K562 (cell line): ENCODE measurements around the gene CD82. TPM values are rescaled to one million over a fixed set of nuclear protein-coding genes. Genes with fewer than 3 reads are reported as not detected.

Experiments
- ARNT ChIP-seq, 2 experiments: fragments of 450-650 bp; IDR thresholded peaks; 2 replicates each; pipeline ENCODE4 v1.6.1; 2016; ENCODE audit warnings: mild to moderate bottlenecking in 1 of 2
- GATA2 ChIP-seq: sonication (generic); formaldehyde crosslinking; IDR thresholded peaks from 2 replicates; pipeline ENCODE4 v1.4.0; 2020; ENCODE audit warnings: mild to moderate bottlenecking, missing genetic modification reagents
- GATAD2B ChIP-seq: fragments of 450-650 bp; IDR thresholded peaks from 2 replicates; pipeline ENCODE4 v1.6.1; 2017; ENCODE audit warnings: mild to moderate bottlenecking, borderline replicate concordance
- HIVEP1 ChIP-seq: fragments of 250-450 bp; sonication (Bioruptor Pico); IDR thresholded peaks from 2 replicates; pipeline ENCODE4 v1.4.0; 2020; ENCODE audit warnings: mild to moderate bottlenecking
- HLTF ChIP-seq: fragments of 450-650 bp; IDR thresholded peaks from 2 replicates; pipeline ENCODE4 v1.6.1; 2016
- LEF1 ChIP-seq: fragments of 450-650 bp; IDR thresholded peaks from 2 replicates; pipeline ENCODE4 v1.6.1; 2016; ENCODE audit warnings: mild to moderate bottlenecking
- PCBP2 ChIP-seq: fragments of 200-400 bp; formaldehyde crosslinking; IDR thresholded peaks from 2 replicates; pipeline ENCODE4 v1.6.1; 2018; ENCODE audit warnings: low read length, low read depth, mild to moderate bottlenecking, moderate library complexity; ENCODE audit not compliant: poor library complexity, severe bottlenecking
- SIN3A ChIP-seq, 2 experiments: fragments of 150-350 bp in 1 of 2; IDR thresholded peaks; 2 replicates each; pipeline ENCODE4 v1.6.1; 2011 to 2016; ENCODE audit warnings: borderline replicate concordance in 2 of 2, low read depth in 2 of 2, low read length in 2 of 2, mild to moderate bottlenecking in 2 of 2, moderate library complexity in 2 of 2; ENCODE audit not compliant: control insufficient read depth in 1 of 2
- TAF15 ChIP-seq: fragments of 200-400 bp; formaldehyde crosslinking; IDR thresholded peaks from 2 replicates; pipeline ENCODE4 v1.6.1; 2017; ENCODE audit warnings: mild to moderate bottlenecking, low read depth, low read length, moderate library complexity
- TOE1 ChIP-seq, 2 experiments: fragments of 450-650 bp in 1 of 2; sonication (generic) in 1 of 2; formaldehyde crosslinking in 1 of 2; IDR thresholded peaks; 2 replicates each; pipeline versions ENCODE4 v1.7.1 to v1.8.0; 2016 to 2022; ENCODE audit warnings: borderline replicate concordance in 2 of 2, mild to moderate bottlenecking in 2 of 2, antibody characterized with exemption in 1 of 2, inconsistent platforms in 1 of 2, low read depth in 1 of 2, missing genetic modification reagents in 1 of 2, moderate library complexity in 1 of 2
- ZNF121 ChIP-seq: sonication (generic); formaldehyde crosslinking; conservative IDR thresholded peaks from 2 replicates; pipeline ENCODE4 v1.8.0; 2022; ENCODE audit warnings: missing genetic modification reagents
- ZNF133 ChIP-seq: fragments of 250-450 bp; sonication (Bioruptor Pico); IDR thresholded peaks from 2 replicates; pipeline ENCODE4 v1.4.0; 2020; ENCODE audit warnings: mild to moderate bottlenecking
- ZNF644 ChIP-seq: fragments of 200-800 bp; sonication (Bioruptor generic); IDR thresholded peaks from 2 replicates; pipeline ENCODE4 v1.6.1; 2016; ENCODE audit warnings: low read depth, missing genetic modification characterization, missing compliant biosample characterization
- ZNF668 ChIP-seq: fragments of 250-450 bp; sonication (Bioruptor Pico); IDR thresholded peaks from 2 replicates; pipeline ENCODE4 v1.8.0; 2022; ENCODE audit warnings: mild to moderate bottlenecking, inconsistent platforms
- polyA plus RNA-seq, 8 experiments: library from polyadenylated mRNA; depleted of rRNA in 4 of 8; stranded (reverse) in 5 of 8; unstranded in 3 of 8; fragments of >200 nt; fragmentation: Nextera tagmentation in 2 of 8; fragmentation: Illumina TruSeq in 1 of 8; extraction: Ambion mirVana in 2 of 8; extraction: Trizol in 1 of 8; gene quantifications; 2 replicates each; pipeline versions ENCODE4 v1.2.1 to v1.2.3, GENCODE V29; 2011 to 2014; ENCODE audit warnings: inconsistent platforms in 1 of 8, missing spikeins in 1 of 8
- total RNA-seq, 7 experiments: library from RNA; depleted of rRNA in 6 of 7; stranded (reverse); fragments of >200 nt in 6 of 7; fragmentation: Illumina TruSeq in 2 of 7; extraction: Trizol in 2 of 7; gene quantifications; 2 replicates each; pipeline versions ENCODE4 v1.2.1 to v1.2.3, GENCODE V29; 2011 to 2021; ENCODE audit warnings: low replicate concordance in 1 of 7
- TF ChIP-seq, protein P1 (sequence below), 3 experiments: fragments of 200-800 bp in 1 of 3; fragments of 250-450 bp in 1 of 3; fragments of 450-650 bp in 1 of 3; sonication (Bioruptor Pico) in 1 of 3; sonication (Bioruptor generic) in 1 of 3; formaldehyde crosslinking in 1 of 3; IDR thresholded peaks; 2 replicates each; pipeline versions ENCODE4 v1.6.1 to v1.8.0; 2016 to 2022; ENCODE audit warnings: mild to moderate bottlenecking in 2 of 3, missing genetic modification characterization in 2 of 3, missing compliant biosample characterization in 1 of 3, moderate library complexity in 1 of 3
- TF ChIP-seq, protein P2 (sequence below): sonication (generic); formaldehyde crosslinking; IDR thresholded peaks from 2 replicates; pipeline ENCODE4 v1.8.0; 2022; ENCODE audit warnings: missing genetic modification reagents, mild to moderate bottlenecking, moderate library complexity, borderline replicate concordance
- TF ChIP-seq, protein P3 (sequence below): fragments of 200-800 bp; sonication (Bioruptor generic); IDR thresholded peaks from 2 replicates; pipeline ENCODE4 v1.6.1; 2017; ENCODE audit warnings: missing genetic modification characterization, missing compliant biosample characterization
- TF ChIP-seq, protein P4 (sequence below): fragments of 450-650 bp; formaldehyde crosslinking; IDR thresholded peaks from 2 replicates; pipeline ENCODE4 v1.4.0; 2022; ENCODE audit warnings: missing genetic modification characterization
- TF ChIP-seq, protein P5 (sequence below): sonication (generic); formaldehyde crosslinking; IDR thresholded peaks from 2 replicates; pipeline ENCODE4 v1.8.0; 2022; ENCODE audit warnings: mild to moderate bottlenecking, missing genetic modification reagents

CD82 gene
- total and polyA plus RNA-seq, 9 of the 15 experiments (the other 6 are each of a cell fraction or from before 2014, with no cell fraction given) = 0.27 to 9.4 (median 3.0) TPM

DNA sequence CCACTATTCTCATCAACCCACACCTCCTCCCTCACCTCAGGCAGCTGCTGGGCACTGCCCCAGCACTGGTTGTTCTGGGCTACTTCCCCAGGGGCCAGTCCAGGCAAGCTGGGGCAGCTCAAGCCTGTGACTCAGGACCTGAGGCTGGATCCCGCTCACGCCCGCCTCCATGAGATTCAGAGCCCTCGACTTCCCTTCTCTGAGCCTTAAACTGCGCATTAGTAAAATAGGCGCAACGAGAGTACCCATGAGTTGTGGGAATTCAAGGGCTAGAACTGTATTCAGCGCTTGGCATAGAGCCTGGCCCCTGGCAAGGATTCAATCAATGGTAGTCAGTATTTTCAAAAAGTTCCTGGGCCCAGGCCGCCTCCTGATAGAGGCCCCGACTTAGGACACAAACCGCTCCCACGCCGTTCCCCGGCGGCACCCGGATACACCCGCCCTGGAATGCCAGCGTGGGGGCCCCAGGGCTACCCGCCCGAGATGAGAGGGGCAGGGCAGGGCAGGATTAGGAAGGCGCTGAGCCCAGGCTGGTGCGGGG lies 723 bp upstream of the CD82 start (continued):
- no peak for TF ChIP-seq ZNF133
- TF ChIP-seq, protein P1, sequence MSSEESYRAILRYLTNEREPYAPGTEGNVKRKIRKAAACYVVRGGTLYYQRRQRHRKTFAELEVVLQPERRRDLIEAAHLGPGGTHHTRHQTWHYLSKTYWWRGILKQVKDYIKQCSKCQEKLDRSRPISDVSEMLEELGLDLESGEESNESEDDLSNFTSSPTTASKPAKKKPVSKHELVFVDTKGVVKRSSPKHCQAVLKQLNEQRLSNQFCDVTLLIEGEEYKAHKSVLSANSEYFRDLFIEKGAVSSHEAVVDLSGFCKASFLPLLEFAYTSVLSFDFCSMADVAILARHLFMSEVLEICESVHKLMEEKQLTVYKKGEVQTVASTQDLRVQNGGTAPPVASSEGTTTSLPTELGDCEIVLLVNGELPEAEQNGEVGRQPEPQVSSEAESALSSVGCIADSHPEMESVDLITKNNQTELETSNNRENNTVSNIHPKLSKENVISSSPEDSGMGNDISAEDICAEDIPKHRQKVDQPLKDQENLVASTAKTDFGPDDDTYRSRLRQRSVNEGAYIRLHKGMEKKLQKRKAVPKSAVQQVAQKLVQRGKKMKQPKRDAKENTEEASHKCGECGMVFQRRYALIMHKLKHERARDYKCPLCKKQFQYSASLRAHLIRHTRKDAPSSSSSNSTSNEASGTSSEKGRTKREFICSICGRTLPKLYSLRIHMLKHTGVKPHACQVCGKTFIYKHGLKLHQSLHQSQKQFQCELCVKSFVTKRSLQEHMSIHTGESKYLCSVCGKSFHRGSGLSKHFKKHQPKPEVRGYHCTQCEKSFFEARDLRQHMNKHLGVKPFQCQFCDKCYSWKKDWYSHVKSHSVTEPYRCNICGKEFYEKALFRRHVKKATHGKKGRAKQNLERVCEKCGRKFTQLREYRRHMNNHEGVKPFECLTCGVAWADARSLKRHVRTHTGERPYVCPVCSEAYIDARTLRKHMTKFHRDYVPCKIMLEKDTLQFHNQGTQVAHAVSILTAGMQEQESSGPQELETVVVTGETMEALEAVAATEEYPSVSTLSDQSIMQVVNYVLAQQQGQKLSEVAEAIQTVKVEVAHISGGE (CRISPR knock-in tag; IDR thresholded peaks at IDR 0.05) = no peak
- no peak for TF ChIP-seq ZNF121 (CRISPR knock-in tag)
- TF ChIP-seq, protein P2, sequence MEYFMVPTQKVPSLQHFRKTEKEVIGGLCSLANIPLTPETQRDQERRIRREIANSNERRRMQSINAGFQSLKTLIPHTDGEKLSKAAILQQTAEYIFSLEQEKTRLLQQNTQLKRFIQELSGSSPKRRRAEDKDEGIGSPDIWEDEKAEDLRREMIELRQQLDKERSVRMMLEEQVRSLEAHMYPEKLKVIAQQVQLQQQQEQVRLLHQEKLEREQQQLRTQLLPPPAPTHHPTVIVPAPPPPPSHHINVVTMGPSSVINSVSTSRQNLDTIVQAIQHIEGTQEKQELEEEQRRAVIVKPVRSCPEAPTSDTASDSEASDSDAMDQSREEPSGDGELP (CRISPR knock-in tag) = no peak
- TF ChIP-seq, protein P3, sequence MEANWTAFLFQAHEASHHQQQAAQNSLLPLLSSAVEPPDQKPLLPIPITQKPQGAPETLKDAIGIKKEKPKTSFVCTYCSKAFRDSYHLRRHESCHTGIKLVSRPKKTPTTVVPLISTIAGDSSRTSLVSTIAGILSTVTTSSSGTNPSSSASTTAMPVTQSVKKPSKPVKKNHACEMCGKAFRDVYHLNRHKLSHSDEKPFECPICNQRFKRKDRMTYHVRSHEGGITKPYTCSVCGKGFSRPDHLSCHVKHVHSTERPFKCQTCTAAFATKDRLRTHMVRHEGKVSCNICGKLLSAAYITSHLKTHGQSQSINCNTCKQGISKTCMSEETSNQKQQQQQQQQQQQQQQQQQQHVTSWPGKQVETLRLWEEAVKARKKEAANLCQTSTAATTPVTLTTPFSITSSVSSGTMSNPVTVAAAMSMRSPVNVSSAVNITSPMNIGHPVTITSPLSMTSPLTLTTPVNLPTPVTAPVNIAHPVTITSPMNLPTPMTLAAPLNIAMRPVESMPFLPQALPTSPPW (CRISPR knock-in tag) = no peak; the same call in 1 of the 2 replicates
- TF ChIP-seq, protein P4, sequence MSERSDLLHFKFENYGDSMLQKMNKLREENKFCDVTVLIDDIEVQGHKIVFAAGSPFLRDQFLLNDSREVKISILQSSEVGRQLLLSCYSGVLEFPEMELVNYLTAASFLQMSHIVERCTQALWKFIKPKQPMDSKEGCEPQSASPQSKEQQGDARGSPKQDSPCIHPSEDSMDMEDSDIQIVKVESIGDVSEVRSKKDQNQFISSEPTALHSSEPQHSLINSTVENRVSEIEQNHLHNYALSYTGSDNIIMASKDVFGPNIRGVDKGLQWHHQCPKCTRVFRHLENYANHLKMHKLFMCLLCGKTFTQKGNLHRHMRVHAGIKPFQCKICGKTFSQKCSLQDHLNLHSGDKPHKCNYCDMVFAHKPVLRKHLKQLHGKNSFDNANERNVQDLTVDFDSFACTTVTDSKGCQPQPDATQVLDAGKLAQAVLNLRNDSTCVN (CRISPR knock-in tag) = no peak
- no peak for TF ChIP-seq ZNF644 (tag)
- no peak for TF ChIP-seq TAF15
- TF ChIP-seq SIN3A (IDR thresholded peaks at IDR 0.05; ENCODE audit: borderline replicate concordance in 2 of 2, control insufficient read depth in 1 of 2, low read depth in 2 of 2, low read length in 2 of 2) = no peak
- TF ChIP-seq TOE1 (IDR thresholded peaks at IDR 0.05; ENCODE audit: borderline replicate concordance) = no peak
- no peak for TF ChIP-seq TOE1 (CRISPR knock-in tag; IDR thresholded peaks at IDR 0.05; ENCODE audit: borderline replicate concordance, low read depth)
- TF ChIP-seq ARNT (IDR thresholded peaks at IDR 0.05) = no peak; a peak in 1 of 4 replicates
- no peak for TF ChIP-seq GATA2 (CRISPR knock-in tag)
- TF ChIP-seq PCBP2 = no peak
- no peak for TF ChIP-seq GATAD2B
- no peak for TF ChIP-seq LEF1
- TF ChIP-seq, protein P5, sequence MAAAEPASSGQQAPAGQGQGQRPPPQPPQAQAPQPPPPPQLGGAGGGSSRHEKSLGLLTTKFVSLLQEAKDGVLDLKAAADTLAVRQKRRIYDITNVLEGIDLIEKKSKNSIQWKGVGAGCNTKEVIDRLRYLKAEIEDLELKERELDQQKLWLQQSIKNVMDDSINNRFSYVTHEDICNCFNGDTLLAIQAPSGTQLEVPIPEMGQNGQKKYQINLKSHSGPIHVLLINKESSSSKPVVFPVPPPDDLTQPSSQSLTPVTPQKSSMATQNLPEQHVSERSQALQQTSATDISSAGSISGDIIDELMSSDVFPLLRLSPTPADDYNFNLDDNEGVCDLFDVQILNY = no peak
- no peak for TF ChIP-seq ZNF668 (CRISPR knock-in tag)
- no peak for TF ChIP-seq HIVEP1 (CRISPR knock-in tag)
- no peak for TF ChIP-seq HLTF
